ENCODE measurements around the gene GPC6. TPM values are rescaled to one million over a fixed set of nuclear protein-coding genes. Genes with fewer than 3 reads are reported as not detected.

Gene GPC6
- total RNA-seq, 2 experiments from 2014 or later: not detected

GRCh38 chr13:93341517-93341916 is 114.9 kb downstream of the GPC6 start:
- Histone ChIP-seq H3K4me1 (ENCODE audit: insufficient read depth, low read length, poor library complexity, severe bottlenecking) (no peaks in the 10 kb centered on the region), H3K9me2 (ENCODE audit: insufficient read depth, low read length) (no peaks in the 10 kb centered on the region), H3K79me2 (ENCODE audit: insufficient read depth, low read depth, low read length) (no peaks in the 10 kb centered on the region), H3K4me3 (ENCODE audit: low read depth, low read length, poor library complexity, severe bottlenecking) (no peak overlapping the region), H4K20me1 (ENCODE audit: insufficient read depth, low read length) (no peaks in the 10 kb centered on the region), H3K27ac (ENCODE audit: low read depth, low read length, poor library complexity, severe bottlenecking) (no peak overlapping the region), H3K36me3 (ENCODE audit: insufficient read depth, low read length) (no peaks in the 10 kb centered on the region), H2AFZ (ENCODE audit: low read length) (no peak overlapping the region), H3K9me3 (ENCODE audit: low read length) (no peaks in the 10 kb centered on the region), H3K4me2 (ENCODE audit: low read length) (no peak overlapping the region)
- DNase-seq (ENCODE audit: low spot score): no peak
- BruUV-seq (replicated peaks): no TSS peak
- POLR2A ChIA-PET: no interaction called here
- intact Hi-C loops (cut with micrococcal nuclease; ENCODE audit: unreplicated experiment): no loop called here
- CTCF ChIA-PET (ENCODE audit: unreplicated experiment): no interaction called here
- no peak for TF ChIP-seq CTCF (conservative IDR thresholded peaks at IDR 0.05; ENCODE audit: low read length)

GRCh38 chr13:93343097-93343496 is 116.5 kb downstream of the GPC6 start:
- no peaks in the 10 kb centered on the region for H4K20me1 ChIP-seq (ENCODE audit: insufficient read depth, low read length)
- H3K4me3 ChIP-seq (ENCODE audit: low read depth, low read length, poor library complexity, severe bottlenecking): no peak overlapping the region
- no peaks in the 10 kb centered on the region for H3K4me1 ChIP-seq (ENCODE audit: insufficient read depth, low read length, poor library complexity, severe bottlenecking)
- no peaks in the 10 kb centered on the region for H3K9me3 ChIP-seq (ENCODE audit: low read length)
- no peak overlapping the region for H3K4me2 ChIP-seq (ENCODE audit: low read length)
- DNase-seq (ENCODE audit: low spot score): no peak
- H3K27ac ChIP-seq (ENCODE audit: low read depth, low read length, poor library complexity, severe bottlenecking): no peak overlapping the region
- TF ChIP-seq EZH2phosphoT487 (IDR thresholded peaks at IDR 0.05; ENCODE audit: borderline replicate concordance, low read depth, low read length): no peak
- no peak for TF ChIP-seq CTCF (conservative IDR thresholded peaks at IDR 0.05; ENCODE audit: low read length)
- intact Hi-C loops (cut with micrococcal nuclease; ENCODE audit: unreplicated experiment): no loop called here
- no peaks in the 10 kb centered on the region for H3K79me2 ChIP-seq (ENCODE audit: insufficient read depth, low read depth, low read length)
- H3K36me3 ChIP-seq (ENCODE audit: insufficient read depth, low read length): no peaks in the 10 kb centered on the region
- no peaks in the 10 kb centered on the region for H3K9me2 ChIP-seq (ENCODE audit: insufficient read depth, low read length)
- H2AFZ ChIP-seq (ENCODE audit: low read length): no peak overlapping the region
- ChIA-PET CTCF (ENCODE audit: unreplicated experiment) (no interaction called here), POLR2A (no interaction called here)
- no TSS peak for BruUV-seq (replicated peaks)

GRCh38 chr13:93344048-93344705 is 117.6 kb downstream of the GPC6 start:
- DNase-seq (ENCODE audit: low spot score): no peak
- no peaks in the 10 kb centered on the region for H3K9me2 ChIP-seq (ENCODE audit: insufficient read depth, low read length)
- no peaks in the 10 kb centered on the region for H3K9me3 ChIP-seq (ENCODE audit: low read length)
- no peaks in the 10 kb centered on the region for H3K4me1 ChIP-seq (ENCODE audit: insufficient read depth, low read length, poor library complexity, severe bottlenecking)
- H3K79me2 ChIP-seq (ENCODE audit: insufficient read depth, low read depth, low read length): no peaks in the 10 kb centered on the region
- TF ChIP-seq CTCF (conservative IDR thresholded peaks at IDR 0.05; ENCODE audit: low read length): no peak
- TF ChIP-seq EZH2phosphoT487 (IDR thresholded peaks at IDR 0.05; ENCODE audit: borderline replicate concordance, low read depth, low read length): no peak
- H3K36me3 ChIP-seq (ENCODE audit: insufficient read depth, low read length): no peaks in the 10 kb centered on the region
- no TSS peak for BruUV-seq (replicated peaks)
- intact Hi-C loops (cut with micrococcal nuclease; ENCODE audit: unreplicated experiment): no loop called here
- no peaks in the 10 kb centered on the region for H4K20me1 ChIP-seq (ENCODE audit: insufficient read depth, low read length)
- ChIA-PET CTCF (ENCODE audit: unreplicated experiment) (no interaction called here), POLR2A (no interaction called here)
- H3K27ac ChIP-seq (ENCODE audit: low read depth, low read length, poor library complexity, severe bottlenecking): no peak overlapping the region
- H2AFZ ChIP-seq (ENCODE audit: low read length): no peak overlapping the region
- no peak overlapping the region for H3K4me2 ChIP-seq (ENCODE audit: low read length)
- no peak overlapping the region for H3K4me3 ChIP-seq (ENCODE audit: low read depth, low read length, poor library complexity, severe bottlenecking)

Measured in OCI-LY7 (cell line).